ENCODE measurements around the gene HSPA1B.

DNA sequence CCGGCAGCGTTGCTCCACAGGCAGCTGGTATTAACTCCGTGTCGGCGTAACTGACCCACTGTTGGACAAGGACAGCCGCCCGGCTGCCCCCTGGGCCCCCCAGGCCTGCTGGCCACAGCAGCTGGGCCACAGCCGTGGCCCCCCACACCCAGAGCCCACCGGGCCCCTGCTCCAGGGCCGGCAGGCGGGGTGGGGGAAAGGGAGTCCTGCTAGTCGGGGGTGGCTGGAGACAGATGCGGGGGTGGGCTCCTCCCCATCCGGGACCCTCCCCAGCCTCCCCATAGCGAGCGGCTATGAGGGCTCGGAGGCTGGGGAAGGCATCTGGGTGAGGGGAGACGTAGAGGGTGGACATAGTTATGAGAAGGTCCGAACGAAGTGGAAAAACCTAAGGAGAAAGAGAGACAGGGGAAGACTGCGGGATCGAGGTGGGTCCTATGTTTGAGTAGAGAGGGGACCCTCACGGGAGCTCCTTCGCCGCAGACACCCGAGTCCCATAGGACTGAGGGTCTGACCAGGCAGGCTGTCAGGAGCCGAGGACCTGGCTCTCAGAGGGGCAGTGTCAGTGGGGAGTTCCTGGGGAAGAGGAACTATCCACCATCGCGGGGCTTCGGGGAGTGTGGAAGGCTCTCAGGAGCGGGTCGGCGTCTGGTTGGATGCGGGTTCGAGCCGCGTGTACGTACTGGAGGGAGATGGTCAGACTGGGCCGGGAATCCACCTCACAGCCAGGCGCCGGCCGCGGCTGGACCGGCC, 32.5 kb upstream of the HSPA1B start:
- TF ChIP-seq, protein P1, sequence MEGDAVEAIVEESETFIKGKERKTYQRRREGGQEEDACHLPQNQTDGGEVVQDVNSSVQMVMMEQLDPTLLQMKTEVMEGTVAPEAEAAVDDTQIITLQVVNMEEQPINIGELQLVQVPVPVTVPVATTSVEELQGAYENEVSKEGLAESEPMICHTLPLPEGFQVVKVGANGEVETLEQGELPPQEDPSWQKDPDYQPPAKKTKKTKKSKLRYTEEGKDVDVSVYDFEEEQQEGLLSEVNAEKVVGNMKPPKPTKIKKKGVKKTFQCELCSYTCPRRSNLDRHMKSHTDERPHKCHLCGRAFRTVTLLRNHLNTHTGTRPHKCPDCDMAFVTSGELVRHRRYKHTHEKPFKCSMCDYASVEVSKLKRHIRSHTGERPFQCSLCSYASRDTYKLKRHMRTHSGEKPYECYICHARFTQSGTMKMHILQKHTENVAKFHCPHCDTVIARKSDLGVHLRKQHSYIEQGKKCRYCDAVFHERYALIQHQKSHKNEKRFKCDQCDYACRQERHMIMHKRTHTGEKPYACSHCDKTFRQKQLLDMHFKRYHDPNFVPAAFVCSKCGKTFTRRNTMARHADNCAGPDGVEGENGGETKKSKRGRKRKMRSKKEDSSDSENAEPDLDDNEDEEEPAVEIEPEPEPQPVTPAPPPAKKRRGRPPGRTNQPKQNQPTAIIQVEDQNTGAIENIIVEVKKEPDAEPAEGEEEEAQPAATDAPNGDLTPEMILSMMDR (IDR thresholded peaks at IDR 0.05; ENCODE audit: low read depth, low read length, poor library complexity, severe bottlenecking) = no peak
- TF ChIP-seq EZH2phosphoT487 (IDR thresholded peaks at IDR 0.05; ENCODE audit: borderline replicate concordance, low read length) = no peak
